ENCODE data around the gene SLC4A3. TPM values are rescaled to one million over a fixed set of nuclear protein-coding genes. Genes with fewer than 3 reads are reported as not detected.

The SLC4A3 gene, protein sequence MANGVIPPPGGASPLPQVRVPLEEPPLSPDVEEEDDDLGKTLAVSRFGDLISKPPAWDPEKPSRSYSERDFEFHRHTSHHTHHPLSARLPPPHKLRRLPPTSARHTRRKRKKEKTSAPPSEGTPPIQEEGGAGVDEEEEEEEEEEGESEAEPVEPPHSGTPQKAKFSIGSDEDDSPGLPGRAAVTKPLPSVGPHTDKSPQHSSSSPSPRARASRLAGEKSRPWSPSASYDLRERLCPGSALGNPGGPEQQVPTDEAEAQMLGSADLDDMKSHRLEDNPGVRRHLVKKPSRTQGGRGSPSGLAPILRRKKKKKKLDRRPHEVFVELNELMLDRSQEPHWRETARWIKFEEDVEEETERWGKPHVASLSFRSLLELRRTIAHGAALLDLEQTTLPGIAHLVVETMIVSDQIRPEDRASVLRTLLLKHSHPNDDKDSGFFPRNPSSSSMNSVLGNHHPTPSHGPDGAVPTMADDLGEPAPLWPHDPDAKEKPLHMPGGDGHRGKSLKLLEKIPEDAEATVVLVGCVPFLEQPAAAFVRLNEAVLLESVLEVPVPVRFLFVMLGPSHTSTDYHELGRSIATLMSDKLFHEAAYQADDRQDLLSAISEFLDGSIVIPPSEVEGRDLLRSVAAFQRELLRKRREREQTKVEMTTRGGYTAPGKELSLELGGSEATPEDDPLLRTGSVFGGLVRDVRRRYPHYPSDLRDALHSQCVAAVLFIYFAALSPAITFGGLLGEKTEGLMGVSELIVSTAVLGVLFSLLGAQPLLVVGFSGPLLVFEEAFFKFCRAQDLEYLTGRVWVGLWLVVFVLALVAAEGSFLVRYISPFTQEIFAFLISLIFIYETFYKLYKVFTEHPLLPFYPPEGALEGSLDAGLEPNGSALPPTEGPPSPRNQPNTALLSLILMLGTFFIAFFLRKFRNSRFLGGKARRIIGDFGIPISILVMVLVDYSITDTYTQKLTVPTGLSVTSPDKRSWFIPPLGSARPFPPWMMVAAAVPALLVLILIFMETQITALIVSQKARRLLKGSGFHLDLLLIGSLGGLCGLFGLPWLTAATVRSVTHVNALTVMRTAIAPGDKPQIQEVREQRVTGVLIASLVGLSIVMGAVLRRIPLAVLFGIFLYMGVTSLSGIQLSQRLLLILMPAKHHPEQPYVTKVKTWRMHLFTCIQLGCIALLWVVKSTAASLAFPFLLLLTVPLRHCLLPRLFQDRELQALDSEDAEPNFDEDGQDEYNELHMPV
- total RNA-seq: 0.07 and 0.13 TPM in 2 replicates

DNA sequence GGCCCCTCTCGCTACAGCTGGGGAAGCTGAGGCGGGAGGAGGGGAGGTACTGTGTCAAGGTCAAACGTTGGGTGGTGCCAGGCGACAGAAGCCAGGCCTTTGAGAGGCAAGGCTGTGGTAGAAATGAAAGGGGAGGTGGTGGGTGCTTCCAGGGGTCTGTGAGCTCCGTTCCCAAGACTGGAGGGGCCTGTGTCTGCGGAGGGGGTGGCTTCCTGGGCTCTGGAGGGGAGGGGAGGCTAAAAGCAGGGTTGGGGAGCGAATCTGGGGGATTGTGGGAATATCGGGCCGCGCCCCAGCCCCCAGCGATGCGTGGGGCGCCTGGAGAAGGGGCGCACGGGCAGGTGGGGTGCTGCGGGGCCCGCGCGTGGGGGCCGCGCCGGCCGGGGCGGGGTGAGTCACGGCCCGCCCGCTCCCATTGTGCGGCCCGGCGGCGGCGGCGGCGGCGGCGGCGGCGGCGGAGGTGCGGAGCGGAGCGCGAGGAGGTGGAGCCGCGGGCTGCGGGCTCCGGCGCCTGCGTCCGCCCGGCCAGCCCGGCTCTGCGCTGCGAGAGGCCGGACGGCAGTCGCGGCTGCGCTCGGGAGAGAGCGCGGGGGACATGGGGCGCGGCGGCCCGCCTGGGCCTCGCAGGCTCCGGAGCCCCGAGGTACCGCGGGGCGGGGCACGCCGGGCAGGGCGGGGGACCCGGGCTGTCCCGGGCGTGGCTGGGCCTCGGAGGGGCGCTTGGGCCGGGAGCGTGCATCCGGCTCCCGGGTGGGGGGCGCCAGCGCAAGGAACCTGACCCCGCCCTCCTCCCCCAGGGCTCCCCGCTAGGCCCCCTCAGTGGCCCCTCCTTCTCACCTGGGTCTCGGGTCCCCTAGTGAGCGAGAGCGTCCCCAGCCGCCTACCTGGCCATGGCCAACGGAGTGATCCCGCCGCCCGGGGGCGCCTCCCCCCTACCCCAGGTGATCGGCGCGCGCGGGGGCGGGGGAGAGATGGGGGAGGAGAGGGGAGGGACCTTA lies at the start of gene SLC4A3:
SLC4A3 (plus strand) TSS at position 528 of the 998 bp plus-strand sequence; CDS start at position 891, 363 bp downstream.
- DNase-seq (ENCODE audit: low read depth, low spot score): no peak

GRCh38 chr2:219578811-219579613 lies 48.4 kb upstream of the SLC4A3 start:
- no peak for DNase-seq (ENCODE audit: low read depth, low spot score)

- no peak for DNase-seq (ENCODE audit: low read depth, low spot score)
These were observed 46.1 kb upstream of the SLC4A3 start for GRCh38 chr2:219581346-219581745.

DNA sequence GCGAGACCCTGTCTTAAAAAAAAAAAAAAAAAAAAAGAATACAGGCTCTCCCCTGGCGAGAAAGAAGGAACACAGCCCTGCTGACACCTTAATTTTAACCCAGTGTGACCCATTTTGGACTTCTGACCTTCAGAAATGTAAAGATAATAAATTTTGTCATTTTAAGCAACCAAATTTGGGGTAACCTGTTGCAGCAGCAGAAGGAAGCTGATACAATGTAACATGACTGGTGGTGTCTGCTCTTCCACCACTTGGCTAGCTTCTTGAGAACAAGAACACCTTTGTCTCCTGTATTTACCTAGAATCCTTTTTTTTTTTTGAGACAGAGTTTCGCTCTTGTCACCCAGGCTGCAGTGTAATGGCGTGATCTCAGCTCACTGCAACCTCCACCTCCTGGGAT lies 36.3 kb upstream of the SLC4A3 start:
- DNase-seq (ENCODE audit: low read depth, low spot score): no peak

DNA sequence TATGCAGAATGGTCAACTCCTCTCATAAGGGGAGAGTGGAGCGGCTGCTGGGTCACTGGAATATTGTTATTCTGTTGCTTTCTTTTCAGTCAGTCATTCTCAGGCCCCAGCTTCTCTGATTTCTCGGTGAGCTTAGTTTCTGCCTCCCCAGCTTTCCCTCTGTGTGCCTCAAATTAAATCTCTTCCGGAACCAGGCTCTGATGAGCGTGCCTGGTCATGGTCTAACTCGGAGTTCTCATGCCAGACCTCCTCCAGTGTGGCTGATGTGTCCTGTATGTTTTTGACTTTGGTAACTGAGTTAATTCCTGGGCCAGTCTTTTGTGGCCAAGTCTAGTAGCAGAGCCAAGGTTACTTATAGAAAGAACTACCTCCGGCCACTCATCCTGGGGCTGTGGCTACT lies 34.7 kb upstream of the SLC4A3 start:
- no peak for DNase-seq (ENCODE audit: low read depth, low spot score)

- no peak for DNase-seq (ENCODE audit: low read depth, low spot score)
These were observed 34.3 kb upstream of the SLC4A3 start for GRCh38 chr2:219593154-219593553.

DNA sequence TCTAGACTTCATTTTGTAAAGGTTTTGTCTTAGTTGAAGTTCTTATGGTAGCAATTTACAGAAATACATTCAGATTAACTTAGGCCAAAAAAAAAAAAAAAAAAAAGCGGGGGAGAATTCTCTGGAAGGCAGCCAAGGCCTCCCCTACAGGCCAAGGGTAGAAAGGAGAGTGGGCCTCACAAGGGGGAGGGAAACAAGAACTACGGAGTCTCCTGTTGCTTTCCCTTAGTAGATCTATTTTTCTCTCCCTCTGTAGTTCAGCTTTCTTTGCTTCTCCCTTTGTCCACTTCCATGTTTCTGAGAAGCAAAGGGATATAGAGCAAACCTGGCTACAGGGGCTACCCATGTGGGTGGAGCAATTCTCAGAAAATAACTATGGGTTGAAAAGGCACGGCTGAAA lies 32.2 kb upstream of the SLC4A3 start:
- DNase-seq (ENCODE audit: low read depth, low spot score): no peak

GRCh38 chr2:219596954-219597551 lies 30.4 kb upstream of the SLC4A3 start:
- no peak for DNase-seq (ENCODE audit: low read depth, low spot score)

DNA sequence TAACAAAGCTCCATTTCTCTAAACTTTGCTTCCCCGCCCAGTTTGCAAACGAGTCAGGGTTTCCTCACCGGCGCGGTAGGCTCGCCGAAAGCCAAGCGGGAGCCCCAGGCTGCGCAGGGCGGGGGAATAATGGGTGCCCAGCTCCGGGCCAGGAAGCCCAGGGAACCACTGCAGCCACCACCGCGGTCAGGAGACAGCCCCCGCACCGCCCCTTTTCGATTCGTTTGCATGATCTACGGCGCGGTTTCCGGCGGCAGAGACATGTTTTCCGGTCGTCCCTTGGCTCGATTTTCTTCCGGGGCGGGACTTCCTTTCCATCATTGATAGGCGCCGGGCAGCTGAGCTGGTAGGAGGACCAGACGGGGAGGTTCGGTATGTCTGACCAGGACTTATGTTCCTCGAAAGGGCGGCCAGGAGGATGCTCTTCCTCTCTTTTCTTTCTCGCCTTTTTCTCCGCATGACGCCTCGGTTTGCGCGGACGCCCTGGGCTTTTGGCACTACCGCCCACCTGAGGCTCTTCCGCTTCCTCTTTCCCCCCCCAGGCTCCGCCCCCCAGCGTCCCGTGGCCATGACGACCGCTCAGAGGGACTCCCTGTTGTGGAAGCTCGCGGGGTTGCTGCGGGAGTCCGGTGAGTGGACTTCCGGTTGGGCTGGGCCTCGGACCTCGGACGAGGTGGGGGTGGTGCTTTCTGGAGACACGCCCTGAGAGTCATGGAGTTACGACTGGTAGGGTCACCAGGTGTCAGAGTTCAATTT lies 29.7 kb upstream of the SLC4A3 start, which contains the start of gene STK11IP:
STK11IP (plus strand) TSS at position 306 of the 756 bp plus-strand sequence; CDS start at position 569, 263 bp downstream.
- DNase-seq (ENCODE audit: low read depth, low spot score): peak; percentile 88

- DNase-seq (ENCODE audit: low read depth, low spot score): no peak
These were observed 28.9 kb upstream of the SLC4A3 start for GRCh38 chr2:219598308-219599078.

- DNase-seq (ENCODE audit: low read depth, low spot score): no peak
These were observed 23.7 kb upstream of the SLC4A3 start for GRCh38 chr2:219603771-219604170.

DNA sequence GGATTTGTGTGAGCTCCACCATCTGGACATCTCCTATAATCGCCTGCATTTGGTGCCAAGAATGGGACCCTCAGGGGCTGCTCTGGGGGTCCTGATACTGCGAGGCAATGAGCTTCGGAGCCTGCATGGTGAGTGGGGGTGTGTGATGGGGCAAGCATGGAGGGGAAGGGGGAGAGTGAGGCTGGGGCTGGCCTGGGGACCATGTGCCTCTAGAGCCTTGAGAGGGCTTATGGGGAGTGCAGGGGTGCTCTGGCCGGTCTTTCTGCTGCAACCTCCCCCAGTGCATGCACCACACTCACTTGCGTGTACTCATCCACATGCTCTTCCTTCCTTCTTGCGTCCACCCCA lies 21.8 kb upstream of the SLC4A3 start:
- DNase-seq (ENCODE audit: low read depth, low spot score): no peak

- DNase-seq (ENCODE audit: low read depth, low spot score): no peak
These were observed 19.5 kb upstream of the SLC4A3 start for GRCh38 chr2:219607931-219608330.

DNA sequence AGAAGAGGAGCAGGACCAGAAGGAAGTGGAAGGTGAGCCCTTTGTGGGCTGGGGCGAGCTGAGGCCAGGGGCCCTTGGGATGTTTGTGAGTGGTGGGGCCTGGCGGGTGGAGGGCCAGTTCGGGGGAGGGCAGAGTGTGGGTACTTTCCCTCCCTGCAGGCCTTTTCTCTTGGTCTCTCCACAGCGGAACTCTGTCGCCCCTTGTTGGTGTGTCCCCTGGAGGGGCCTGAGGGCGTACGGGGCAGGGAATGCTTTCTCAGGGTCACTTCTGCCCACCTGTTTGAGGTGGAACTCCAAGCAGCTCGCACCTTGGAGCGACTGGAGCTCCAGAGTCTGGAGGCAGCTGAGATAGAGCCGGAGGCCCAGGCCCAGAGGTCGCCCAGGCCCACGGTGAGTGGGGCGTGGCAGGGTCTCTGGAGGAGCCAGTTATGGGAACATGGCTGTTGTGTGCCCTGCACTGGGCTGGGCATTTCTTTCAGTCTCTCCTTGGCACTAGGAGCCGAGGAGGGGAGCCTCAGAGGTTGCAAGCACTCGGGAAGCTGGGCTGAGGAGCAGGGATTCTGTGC lies 18.9 kb upstream of the SLC4A3 start:
- no peak for DNase-seq (ENCODE audit: low read depth, low spot score)

GRCh38 chr2:219609149-219609750 lies 18.2 kb upstream of the SLC4A3 start:
- no peak for DNase-seq (ENCODE audit: low read depth, low spot score)

DNA sequence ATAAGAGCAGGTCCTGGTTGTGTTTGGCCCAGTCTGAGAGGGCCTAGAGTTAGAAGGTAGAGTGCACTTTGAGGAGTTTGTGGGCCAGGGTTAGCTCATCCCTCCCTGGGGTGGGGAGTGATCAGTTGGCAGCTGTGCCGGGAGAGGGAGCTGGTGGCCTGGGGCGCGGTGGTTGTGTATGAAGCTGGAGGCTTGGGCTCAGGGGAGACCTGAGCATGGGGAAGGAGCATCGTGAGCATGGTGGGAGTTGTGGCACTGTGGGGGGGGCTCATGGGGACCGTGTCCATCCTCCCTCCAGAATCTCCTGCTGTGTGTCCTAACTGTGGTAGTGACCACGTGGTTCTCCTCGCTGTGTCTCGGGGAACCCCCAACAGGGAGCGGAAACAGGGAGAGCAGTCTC lies 16.1 kb upstream of the SLC4A3 start:
- DNase-seq (ENCODE audit: low read depth, low spot score): no peak
